Measurements from ENCODE around the gene CHRM4.

CHRM4 gene

DNA sequence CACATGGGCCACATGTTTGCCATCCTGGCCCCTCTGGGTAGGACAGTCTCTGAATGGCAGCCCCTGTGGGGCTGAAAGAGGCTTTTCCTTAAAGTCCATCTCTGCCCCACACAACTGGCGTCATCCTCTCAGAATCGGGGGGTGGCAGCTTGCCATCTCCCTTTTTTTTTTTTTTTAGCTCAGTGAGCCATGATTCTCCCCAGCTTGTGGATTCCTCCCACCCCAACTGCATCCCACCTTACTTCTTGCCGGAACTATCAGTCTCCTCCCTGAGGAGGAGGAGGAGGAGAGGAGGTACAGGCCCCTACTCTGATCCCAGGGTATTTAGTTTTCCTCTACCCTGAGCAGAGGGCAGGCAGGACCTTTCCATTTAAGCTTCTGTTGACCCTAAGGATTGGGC, 40.9 kb downstream of the CHRM4 start:
- Histone ChIP-seq H3K36me3 (replicated peaks) (no peaks in the 10 kb centered on the region), H3K27ac (no peak overlapping the region), H3K27me3 (replicated peaks) (no peaks in the 10 kb centered on the region), H3K4me3 (ENCODE audit: low read depth, low read length) (no peak overlapping the region)
- TF ChIP-seq, protein P1, sequence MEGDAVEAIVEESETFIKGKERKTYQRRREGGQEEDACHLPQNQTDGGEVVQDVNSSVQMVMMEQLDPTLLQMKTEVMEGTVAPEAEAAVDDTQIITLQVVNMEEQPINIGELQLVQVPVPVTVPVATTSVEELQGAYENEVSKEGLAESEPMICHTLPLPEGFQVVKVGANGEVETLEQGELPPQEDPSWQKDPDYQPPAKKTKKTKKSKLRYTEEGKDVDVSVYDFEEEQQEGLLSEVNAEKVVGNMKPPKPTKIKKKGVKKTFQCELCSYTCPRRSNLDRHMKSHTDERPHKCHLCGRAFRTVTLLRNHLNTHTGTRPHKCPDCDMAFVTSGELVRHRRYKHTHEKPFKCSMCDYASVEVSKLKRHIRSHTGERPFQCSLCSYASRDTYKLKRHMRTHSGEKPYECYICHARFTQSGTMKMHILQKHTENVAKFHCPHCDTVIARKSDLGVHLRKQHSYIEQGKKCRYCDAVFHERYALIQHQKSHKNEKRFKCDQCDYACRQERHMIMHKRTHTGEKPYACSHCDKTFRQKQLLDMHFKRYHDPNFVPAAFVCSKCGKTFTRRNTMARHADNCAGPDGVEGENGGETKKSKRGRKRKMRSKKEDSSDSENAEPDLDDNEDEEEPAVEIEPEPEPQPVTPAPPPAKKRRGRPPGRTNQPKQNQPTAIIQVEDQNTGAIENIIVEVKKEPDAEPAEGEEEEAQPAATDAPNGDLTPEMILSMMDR (IDR thresholded peaks at IDR 0.05; ENCODE audit: low read depth, low read length, missing control alignments) = no peak
- no peak for DNase-seq
- in situ Hi-C loops (cut with HindIII; ENCODE audit: low pct_ligation_motif_present, low sequenced_read_pairs) = no loop called here

DNA sequence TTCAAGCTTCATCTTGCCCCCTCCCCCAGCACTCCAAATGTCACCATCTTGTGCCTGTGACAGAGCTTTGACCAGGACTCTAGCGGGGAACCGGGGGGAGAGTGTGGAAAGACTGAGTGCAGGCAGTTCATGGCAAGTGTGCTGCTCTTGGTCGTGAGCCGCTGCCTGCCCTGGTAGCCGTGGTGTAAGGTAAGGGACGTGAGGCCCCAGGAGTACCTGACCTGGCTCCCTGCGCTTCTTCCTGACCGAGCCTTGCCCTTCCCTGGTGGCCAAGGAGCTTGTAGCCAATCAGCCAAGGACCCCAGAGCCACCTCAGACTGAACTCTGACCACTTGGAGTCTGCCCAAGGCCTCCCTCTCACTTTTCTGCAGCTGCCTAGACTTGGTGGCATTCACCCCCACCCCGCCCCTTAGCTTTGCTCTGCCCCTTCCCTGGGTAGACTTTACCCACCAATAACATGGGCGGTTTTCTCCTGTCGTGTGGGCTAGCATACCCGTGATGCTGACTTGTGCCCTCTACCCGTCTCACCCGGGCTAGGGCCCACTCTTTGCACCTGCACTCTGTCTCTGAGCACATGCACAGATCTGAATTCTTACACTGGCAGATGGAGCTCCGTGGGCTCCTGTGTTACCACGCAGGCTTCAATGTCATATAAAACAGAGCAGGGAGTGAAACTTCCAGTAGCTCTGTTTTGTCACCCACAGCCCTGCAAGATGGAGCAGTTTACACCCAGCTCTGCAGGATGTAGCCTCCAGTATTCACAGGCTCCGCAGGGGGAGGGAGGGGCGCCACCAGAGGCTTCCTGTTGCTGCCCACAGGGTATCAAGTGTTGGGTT, 42.8 kb downstream of the CHRM4 start:
- no peaks in the 10 kb centered on the region for H3K36me3 ChIP-seq (replicated peaks)
- no peak overlapping the region for H3K27ac ChIP-seq
- TF ChIP-seq, protein P1 (IDR thresholded peaks at IDR 0.05; ENCODE audit: low read depth, low read length, missing control alignments) = no peak
- no peaks in the 10 kb centered on the region for H3K27me3 ChIP-seq (replicated peaks)
- no peak for DNase-seq
- in situ Hi-C loops (cut with HindIII; ENCODE audit: low pct_ligation_motif_present, low sequenced_read_pairs) = no loop called here
- peak overlapping the region; percentile 83 for H3K4me3 ChIP-seq (ENCODE audit: low read depth, low read length)

DNA sequence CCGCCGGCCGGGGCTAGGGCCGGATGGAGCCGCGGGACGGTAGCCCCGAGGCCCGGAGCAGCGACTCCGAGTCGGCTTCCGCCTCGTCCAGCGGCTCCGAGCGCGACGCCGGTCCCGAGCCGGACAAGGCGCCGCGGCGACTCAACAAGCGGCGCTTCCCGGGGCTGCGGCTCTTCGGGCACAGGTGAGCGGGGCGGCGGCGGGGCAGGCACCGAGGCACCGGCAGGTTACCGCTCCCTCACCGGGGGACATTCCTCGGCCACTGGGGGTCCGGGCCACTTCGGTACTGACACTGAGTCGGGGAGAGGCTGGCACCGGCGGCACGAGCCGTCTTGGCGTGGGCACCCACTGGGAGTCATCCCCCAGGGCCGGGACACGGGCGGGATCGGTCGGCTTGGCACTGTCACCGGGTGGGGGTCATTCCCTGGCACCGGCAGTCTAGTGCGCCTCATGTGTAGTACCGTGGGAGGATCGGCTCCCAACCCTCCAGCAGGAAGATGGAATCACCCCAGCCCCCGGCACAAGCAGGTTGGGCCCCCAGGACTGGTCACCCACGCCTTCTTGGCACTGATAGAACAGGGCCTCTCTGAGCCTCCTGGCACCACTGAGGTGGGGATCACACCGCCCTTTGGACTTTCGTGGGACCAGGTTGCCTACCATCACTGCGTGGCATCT, 43.8 kb downstream of the CHRM4 start:
- Histone ChIP-seq H3K4me3 (ENCODE audit: low read depth, low read length) (peak overlapping the region; percentile 83), H3K27ac (no peak overlapping the region), H3K36me3 (replicated peaks) (no peaks in the 10 kb centered on the region), H3K27me3 (replicated peaks) (no peaks in the 10 kb centered on the region)
- TF ChIP-seq, protein P1 (IDR thresholded peaks at IDR 0.05; ENCODE audit: low read depth, low read length, missing control alignments) = no peak
- in situ Hi-C loops (cut with HindIII; ENCODE audit: low pct_ligation_motif_present, low sequenced_read_pairs) = no loop called here
- no peak for DNase-seq

DNA sequence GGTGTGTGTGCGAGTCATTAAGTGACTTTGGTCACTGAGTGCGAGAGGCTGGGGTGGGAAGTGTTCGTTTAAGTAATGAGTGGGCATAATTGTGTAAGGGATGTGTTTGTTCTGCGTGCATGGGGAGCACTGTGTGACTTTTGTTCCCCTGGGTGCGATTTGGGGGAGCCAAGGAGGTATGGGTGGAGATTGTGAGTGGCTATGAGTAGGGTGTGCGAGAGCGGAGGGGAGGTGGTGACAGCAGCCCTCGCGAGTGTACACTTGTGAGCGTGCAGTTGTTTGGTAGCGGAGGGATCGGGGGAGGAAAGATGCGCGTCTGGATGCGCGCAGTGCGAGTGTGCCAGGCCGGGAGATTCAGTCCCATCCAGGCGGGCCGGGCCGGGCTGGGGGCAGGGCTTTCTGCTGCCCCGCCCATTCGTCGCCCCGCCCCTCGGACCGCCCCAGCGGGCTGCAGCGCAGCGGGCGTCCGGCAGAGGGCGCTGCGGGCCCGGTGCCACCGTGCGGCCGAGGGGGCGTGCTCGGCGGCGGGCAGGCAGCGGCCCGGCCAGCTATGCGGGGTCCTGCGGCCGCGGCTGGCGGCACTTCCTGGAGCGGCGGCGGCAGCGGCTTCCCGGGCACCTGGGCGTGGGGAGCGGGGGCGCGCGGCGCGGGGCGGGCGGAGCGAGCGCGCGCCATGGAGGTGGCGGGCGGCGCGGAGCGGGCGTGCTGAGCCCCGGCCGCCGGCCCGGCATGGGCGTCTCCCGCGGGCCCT, 44.5 kb downstream of the CHRM4 start, which contains the start of gene DGKZ:
Gene DGKZ (plus strand): TSS at position 578 of the 751 bp plus-strand sequence. CDS start 197 bp downstream, outside the sequence.
- TF ChIP-seq, protein P1 (IDR thresholded peaks at IDR 0.05; ENCODE audit: low read depth, low read length, missing control alignments) = peak; percentile 39
- no peak within 1 kb of the TSS for H3K27ac ChIP-seq
- peak; percentile 54 for DNase-seq
- no peaks in the 10 kb centered on the region for H3K27me3 ChIP-seq (replicated peaks)
- no peaks in the 10 kb centered on the region for H3K36me3 ChIP-seq (replicated peaks)
- in situ Hi-C loops (cut with HindIII; ENCODE audit: low pct_ligation_motif_present, low sequenced_read_pairs) = no loop called here
- peak within 1 kb of the TSS; percentile 83 for H3K4me3 ChIP-seq (ENCODE audit: low read depth, low read length)

DNA sequence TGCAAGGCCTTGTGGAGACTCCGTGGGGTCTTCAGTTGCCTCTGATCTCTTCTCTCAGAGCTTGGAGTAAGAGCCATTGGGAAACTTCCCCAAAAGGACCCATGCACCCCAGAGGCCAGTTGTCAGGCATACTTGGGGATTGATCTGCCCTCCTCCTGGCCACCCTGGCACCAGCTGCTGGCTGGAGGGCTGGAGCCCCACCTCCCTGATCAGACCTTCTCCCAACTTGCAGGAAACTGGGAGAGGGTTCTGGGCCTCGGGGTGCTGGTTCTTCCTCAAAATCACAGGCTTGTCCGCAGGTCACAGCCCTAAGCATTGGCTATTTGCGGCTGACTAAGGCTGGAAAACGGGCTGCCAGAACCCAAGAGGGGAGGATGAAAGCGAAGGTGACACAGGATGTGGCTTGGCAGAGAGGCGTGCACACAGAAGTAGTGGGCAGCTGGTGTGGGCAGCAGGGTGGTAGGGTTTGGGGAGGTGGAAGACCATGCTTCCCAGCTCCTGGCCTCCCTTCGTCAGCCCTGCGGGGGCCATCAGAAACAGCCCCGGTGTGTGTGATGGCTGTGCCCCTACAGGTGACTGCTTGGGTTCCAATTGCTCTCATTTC, 45.6 kb downstream of the CHRM4 start:
- TF ChIP-seq, protein P1 (IDR thresholded peaks at IDR 0.05; ENCODE audit: low read depth, low read length, missing control alignments) = no peak
- Histone ChIP-seq H3K36me3 (replicated peaks) (no peaks in the 10 kb centered on the region), H3K27ac (no peak overlapping the region), H3K4me3 (ENCODE audit: low read depth, low read length) (no peak overlapping the region), H3K27me3 (replicated peaks) (no peaks in the 10 kb centered on the region)
- DNase-seq = no peak
- in situ Hi-C loops (cut with HindIII; ENCODE audit: low pct_ligation_motif_present, low sequenced_read_pairs) = no loop called here
